ENCODE results near the gene CWC27.

The CWC27 gene

GRCh38 chr5:65017636-65018035 lies 248.9 kb downstream of the CWC27 start:
- no peaks in the 10 kb centered on the region for H3K9me3 ChIP-seq (ENCODE audit: insufficient read depth, low read depth, low read length)
- no peaks in the 10 kb centered on the region for H3K27me3 ChIP-seq (ENCODE audit: insufficient read depth, low read length, poor library complexity, severe bottlenecking)
- H3K36me3 ChIP-seq (ENCODE audit: insufficient read depth, low read length) = no peaks in the 10 kb centered on the region
- no peaks in the 10 kb centered on the region for H3F3A ChIP-seq (ENCODE audit: low read depth)
- no peaks in the 10 kb centered on the region for H3K9me2 ChIP-seq (replicated peaks; ENCODE audit: low read depth, low read length)
- H3K4me3 ChIP-seq (ENCODE audit: low read length, poor library complexity, severe bottlenecking) = no peak overlapping the region
- H4K20me1 ChIP-seq (ENCODE audit: insufficient read depth, low read length, poor library complexity, severe bottlenecking) = no peaks in the 10 kb centered on the region
- H3K79me2 ChIP-seq (ENCODE audit: insufficient read depth, low read length) = no peaks in the 10 kb centered on the region
- no peak overlapping the region for H3K9ac ChIP-seq (ENCODE audit: low read depth, low read length, poor library complexity, severe bottlenecking)
- no peak overlapping the region for H3K4me2 ChIP-seq (ENCODE audit: low read depth, low read length, poor library complexity, severe bottlenecking)
- TF ChIP-seq EZH2phosphoT487 (IDR thresholded peaks at IDR 0.05; ENCODE audit: borderline replicate concordance) (no peak), CTCF (conservative IDR thresholded peaks at IDR 0.05; ENCODE audit: low read length) (no peak)
- H3K4me1 ChIP-seq (ENCODE audit: insufficient read depth, low read length, poor library complexity, severe bottlenecking) = peaks cover 27% of the 10 kb centered on the region
- H2AFZ ChIP-seq (ENCODE audit: low read length) = no peak overlapping the region

- H2AFZ ChIP-seq (ENCODE audit: low read length) = no peak overlapping the region
- no peaks in the 10 kb centered on the region for H3F3A ChIP-seq (ENCODE audit: low read depth)
- no peak overlapping the region for H3K4me3 ChIP-seq (ENCODE audit: low read length, poor library complexity, severe bottlenecking)
- no peak overlapping the region for H3K4me2 ChIP-seq (ENCODE audit: low read depth, low read length, poor library complexity, severe bottlenecking)
- TF ChIP-seq CTCF (conservative IDR thresholded peaks at IDR 0.05; ENCODE audit: low read length) (no peak), EZH2phosphoT487 (IDR thresholded peaks at IDR 0.05; ENCODE audit: borderline replicate concordance) (no peak)
- no peaks in the 10 kb centered on the region for H3K9me3 ChIP-seq (ENCODE audit: insufficient read depth, low read depth, low read length)
- no peaks in the 10 kb centered on the region for H4K20me1 ChIP-seq (ENCODE audit: insufficient read depth, low read length, poor library complexity, severe bottlenecking)
- no peaks in the 10 kb centered on the region for H3K79me2 ChIP-seq (ENCODE audit: insufficient read depth, low read length)
- H3K9me2 ChIP-seq (replicated peaks; ENCODE audit: low read depth, low read length) = no peaks in the 10 kb centered on the region
- H3K4me1 ChIP-seq (ENCODE audit: insufficient read depth, low read length, poor library complexity, severe bottlenecking) = peaks cover 27% of the 10 kb centered on the region
- no peaks in the 10 kb centered on the region for H3K27me3 ChIP-seq (ENCODE audit: insufficient read depth, low read length, poor library complexity, severe bottlenecking)
- no peaks in the 10 kb centered on the region for H3K36me3 ChIP-seq (ENCODE audit: insufficient read depth, low read length)
- H3K9ac ChIP-seq (ENCODE audit: low read depth, low read length, poor library complexity, severe bottlenecking) = no peak overlapping the region
These were observed 250.0 kb downstream of the CWC27 start for GRCh38 chr5:65018763-65019162.

GRCh38 chr5:65020492-65020891 lies 251.8 kb downstream of the CWC27 start:
- H3K4me1 ChIP-seq (ENCODE audit: insufficient read depth, low read length, poor library complexity, severe bottlenecking) = peaks cover 27% of the 10 kb centered on the region

More at GRCh38 chr5:65020492-65020891, 251.8 kb downstream of the CWC27 start:
- H2AFZ ChIP-seq (ENCODE audit: low read length) = no peak overlapping the region
- TF ChIP-seq CTCF (conservative IDR thresholded peaks at IDR 0.05; ENCODE audit: low read length) (no peak), EZH2phosphoT487 (IDR thresholded peaks at IDR 0.05; ENCODE audit: borderline replicate concordance) (no peak)
- no peaks in the 10 kb centered on the region for H3K9me2 ChIP-seq (replicated peaks; ENCODE audit: low read depth, low read length)
- H3K79me2 ChIP-seq (ENCODE audit: insufficient read depth, low read length) = no peaks in the 10 kb centered on the region
- no peaks in the 10 kb centered on the region for H3K27me3 ChIP-seq (ENCODE audit: insufficient read depth, low read length, poor library complexity, severe bottlenecking)
- H3K4me3 ChIP-seq (ENCODE audit: low read length, poor library complexity, severe bottlenecking) = no peak overlapping the region
- no peaks in the 10 kb centered on the region for H4K20me1 ChIP-seq (ENCODE audit: insufficient read depth, low read length, poor library complexity, severe bottlenecking)
- H3K36me3 ChIP-seq (ENCODE audit: insufficient read depth, low read length) = no peaks in the 10 kb centered on the region
- H3K4me2 ChIP-seq (ENCODE audit: low read depth, low read length, poor library complexity, severe bottlenecking) = peak overlapping the region; percentile 33
- H3F3A ChIP-seq (ENCODE audit: low read depth) = no peaks in the 10 kb centered on the region
- H3K9me3 ChIP-seq (ENCODE audit: insufficient read depth, low read depth, low read length) = no peaks in the 10 kb centered on the region
- H3K9ac ChIP-seq (ENCODE audit: low read depth, low read length, poor library complexity, severe bottlenecking) = no peak overlapping the region
